Suprapubic skin (tissue), 4 donors: ENCODE results near the gene RPS8. TPM values are rescaled to one million over a fixed set of nuclear protein-coding genes. Genes with fewer than 3 reads are reported as not detected.
A peak's percentile ranks its signal among the peaks of the same experiment; 100 is the strongest.
"Not testable (repeated sequence)": the region's sequence is repeated elsewhere in the genome, so short reads cannot be mapped to it uniquely, and the experiment has no call there.

Source experiments
- DNase-seq, 2 donors: peaks; one replicate each; pipeline ENCODE4 v3.0.0-alpha.2; 2019; ENCODE audit warnings: low spot score in 2 of 2
- H3K27ac ChIP-seq: fragments of 200-600 bp; sonication (generic); one replicate; pipeline ENCODE4 v1.5.1; 2019
- H3K27me3 ChIP-seq: fragments of 200-600 bp; sonication (generic); one replicate; pipeline ENCODE4 v1.5.1; 2019
- H3K36me3 ChIP-seq: fragments of 200-600 bp; sonication (generic); one replicate; pipeline ENCODE4 v1.5.1; 2019
- H3K4me1 ChIP-seq: fragments of 200-600 bp; sonication (generic); one replicate; pipeline ENCODE4 v1.5.1; 2019
- H3K4me3 ChIP-seq: fragments of 200-600 bp; sonication (generic); one replicate; pipeline ENCODE4 v1.5.1; 2019; ENCODE audit warnings: mild to moderate bottlenecking
- H3K9me3 ChIP-seq: fragments of 200-600 bp; sonication (generic); one replicate; pipeline ENCODE4 v1.5.1; 2019
- EP300 ChIP-seq: sonication (generic); formaldehyde crosslinking; IDR thresholded peaks from one replicate; pipeline ENCODE4 v1.6.1; 2017; ENCODE audit warnings: antibody characterized with exemption
- POLR2A ChIP-seq, 2 donors: fragments of 450-650 bp; IDR thresholded peaks; one replicate each; pipeline ENCODE4 v1.6.1; 2017; ENCODE audit warnings: antibody characterized with exemption in 2 of 2, mild to moderate bottlenecking in 2 of 2, moderate library complexity in 2 of 2
- POLR2AphosphoS5 ChIP-seq, 3 donors: sonication (generic); formaldehyde crosslinking; IDR thresholded peaks; one replicate each; pipeline ENCODE4 v1.6.1; 2017; ENCODE audit warnings: antibody characterized with exemption in 3 of 3
- WGBS: methylation state at CpG from one replicate; pipeline ENCODE4 v1.1.5; 2018; 5-methylcytosine and 5-hydroxymethylcytosine counted together
- total RNA-seq, 4 donors: library from RNA; depleted of rRNA; stranded (reverse); fragments of >200 nt; gene quantifications; one replicate each; pipeline ENCODE4 v1.1.0, GENCODE V29; 2016
- TF ChIP-seq, protein P1 (sequence below), 2 donors: fragments of 200-600 bp in 1 of 2; fragments of 450-650 bp in 1 of 2; sonication (generic) in 1 of 2; IDR thresholded peaks; one replicate each; pipeline ENCODE4 v1.5.1; 2016 to 2019; ENCODE audit warnings: antibody characterized with exemption in 2 of 2, mild to moderate bottlenecking in 1 of 2, moderate library complexity in 1 of 2

The RPS8 gene
- total RNA-seq, 4 donors from 2014 or later = 1,858 to 3,271 (median 2,807) TPM

DNA sequence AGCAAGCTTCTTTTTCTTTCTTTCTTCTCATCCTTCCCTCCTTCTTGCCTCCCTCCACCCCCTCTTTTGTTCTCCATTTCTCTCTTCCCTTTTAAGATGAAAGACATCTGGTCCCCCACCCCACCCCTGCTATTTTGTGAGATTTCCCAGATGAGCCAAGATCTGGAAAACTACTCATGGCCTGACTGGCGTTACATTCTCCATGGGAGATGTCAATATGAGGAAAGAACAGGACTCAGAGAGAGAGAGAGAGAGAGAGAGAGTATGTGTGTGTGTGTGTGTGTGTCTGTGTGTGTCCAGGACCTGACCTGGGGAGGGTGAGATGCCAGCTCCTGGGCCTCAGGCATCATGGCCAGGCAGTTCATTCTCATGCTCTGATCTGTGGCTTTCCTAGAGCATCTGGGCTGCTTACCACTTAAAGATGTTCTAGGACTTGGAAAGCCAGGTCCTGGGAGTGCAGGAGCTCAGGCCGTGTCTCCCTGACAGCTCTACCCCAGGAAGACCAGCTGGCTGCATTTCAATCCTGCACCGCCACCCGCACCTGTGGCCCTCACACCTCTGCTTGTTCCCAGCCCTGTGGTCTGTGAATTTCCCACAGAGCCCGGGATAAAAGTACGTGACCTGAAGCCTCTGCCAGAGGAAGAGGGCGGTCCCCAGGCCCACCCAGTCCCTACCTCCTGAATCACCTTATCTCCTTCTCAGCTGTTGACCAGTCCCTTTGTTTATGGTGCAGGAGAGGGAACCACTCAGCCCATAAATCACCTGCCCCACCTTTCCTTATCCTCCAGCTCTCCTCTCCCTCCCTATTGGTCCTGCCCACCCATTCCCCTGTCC lies 15.8 kb downstream of the RPS8 start:
- H3K27ac ChIP-seq = no peak overlapping the region
- H3K36me3 ChIP-seq = no peaks in the 10 kb centered on the region
- DNase-seq = no peak
- no peaks in the 10 kb centered on the region for H3K27me3 ChIP-seq
- no peaks in the 10 kb centered on the region for H3K9me3 ChIP-seq
- 69% methylated on average over 7 of the region's 7 CpGs for WGBS
- peaks cover 20% of the 10 kb centered on the region for H3K4me1 ChIP-seq
- no peak overlapping the region for H3K4me3 ChIP-seq
- TF ChIP-seq POLR2AphosphoS5 (IDR thresholded peaks at IDR 0.05) (no peak), EP300 (no peak), POLR2A (IDR thresholded peaks at IDR 0.05) (no peak)
- TF ChIP-seq, protein P1, sequence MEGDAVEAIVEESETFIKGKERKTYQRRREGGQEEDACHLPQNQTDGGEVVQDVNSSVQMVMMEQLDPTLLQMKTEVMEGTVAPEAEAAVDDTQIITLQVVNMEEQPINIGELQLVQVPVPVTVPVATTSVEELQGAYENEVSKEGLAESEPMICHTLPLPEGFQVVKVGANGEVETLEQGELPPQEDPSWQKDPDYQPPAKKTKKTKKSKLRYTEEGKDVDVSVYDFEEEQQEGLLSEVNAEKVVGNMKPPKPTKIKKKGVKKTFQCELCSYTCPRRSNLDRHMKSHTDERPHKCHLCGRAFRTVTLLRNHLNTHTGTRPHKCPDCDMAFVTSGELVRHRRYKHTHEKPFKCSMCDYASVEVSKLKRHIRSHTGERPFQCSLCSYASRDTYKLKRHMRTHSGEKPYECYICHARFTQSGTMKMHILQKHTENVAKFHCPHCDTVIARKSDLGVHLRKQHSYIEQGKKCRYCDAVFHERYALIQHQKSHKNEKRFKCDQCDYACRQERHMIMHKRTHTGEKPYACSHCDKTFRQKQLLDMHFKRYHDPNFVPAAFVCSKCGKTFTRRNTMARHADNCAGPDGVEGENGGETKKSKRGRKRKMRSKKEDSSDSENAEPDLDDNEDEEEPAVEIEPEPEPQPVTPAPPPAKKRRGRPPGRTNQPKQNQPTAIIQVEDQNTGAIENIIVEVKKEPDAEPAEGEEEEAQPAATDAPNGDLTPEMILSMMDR (IDR thresholded peaks at IDR 0.05) = no peak

- Histone ChIP-seq H3K27ac (peak overlapping the region; percentile 35), H3K4me1 (peaks cover 13% of the 10 kb centered on the region), H3K36me3 (no peaks in the 10 kb centered on the region), H3K9me3 (no peaks in the 10 kb centered on the region), H3K27me3 (no peaks in the 10 kb centered on the region), H3K4me3 (no peak overlapping the region)
- TF ChIP-seq POLR2AphosphoS5 (IDR thresholded peaks at IDR 0.05) (no peak), POLR2A (IDR thresholded peaks at IDR 0.05) (no peak), EP300 (no peak)
- TF ChIP-seq, protein P1 (IDR thresholded peaks at IDR 0.05) = no peak
- 77% methylated on average over 9 of the region's 9 CpGs for whole genome bisulfite sequencing
- peak; percentile 22 to 55 for DNase-seq
Observed at GRCh38 chr1:44792736-44793502, 17.6 kb downstream of the RPS8 start.

DNA sequence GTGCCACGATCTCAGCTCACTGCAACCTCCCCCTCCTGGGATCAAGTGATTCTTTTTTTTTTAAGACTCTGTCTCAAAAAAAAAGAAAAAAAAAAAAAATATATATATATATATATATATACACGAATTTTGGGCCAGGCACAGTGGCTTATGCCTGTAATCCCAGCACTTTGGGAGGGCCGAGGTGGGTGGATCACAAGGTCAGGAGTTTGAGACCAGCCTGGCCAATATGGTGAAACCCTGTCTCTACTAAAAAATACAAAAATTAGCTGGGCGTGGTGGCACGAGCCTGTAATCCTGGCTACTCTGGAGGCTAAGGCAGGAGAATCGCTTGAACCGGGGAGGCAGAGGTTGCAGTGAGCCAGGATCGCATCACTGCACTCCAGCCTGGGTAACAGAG lies 22.5 kb downstream of the RPS8 start:
- not testable (repeated sequence) for H3K36me3 ChIP-seq, H3K27ac ChIP-seq, H3K27me3 ChIP-seq, H3K9me3 ChIP-seq, H3K4me3 ChIP-seq
- WGBS = 71% methylated on average over 8 of the region's 8 CpGs
- DNase-seq = peak in 1 of 2 donors; percentile 35
- peaks cover 39% of the 10 kb centered on the region for H3K4me1 ChIP-seq

GRCh38 chr1:44798481-44799365 lies 23.4 kb downstream of the RPS8 start:
- DNase-seq = peak; percentile 56 to 68

More at GRCh38 chr1:44798481-44799365, 23.4 kb downstream of the RPS8 start:
- Histone ChIP-seq H3K27me3 (no peaks in the 10 kb centered on the region), H3K9me3 (no peaks in the 10 kb centered on the region), H3K4me1 (peaks cover 38% of the 10 kb centered on the region), H3K36me3 (peaks cover 16% of the 10 kb centered on the region), H3K27ac (peak overlapping the region; percentile 93), H3K4me3 (no peak overlapping the region)
- 88% methylated on average over 8 of the region's 10 CpGs for WGBS
- TF ChIP-seq POLR2A (IDR thresholded peaks at IDR 0.05) (no peak), EP300 (no peak), POLR2AphosphoS5 (IDR thresholded peaks at IDR 0.05) (no peak)
- TF ChIP-seq, protein P1 (IDR thresholded peaks at IDR 0.05) = no peak
